B cell (primary cell): Measurements from ENCODE around the gene MESD. TPM values are rescaled to one million over a fixed set of nuclear protein-coding genes. Genes with fewer than 3 reads are reported as not detected.

Experiments used
- ATAC-seq: fragments of 200-7000 bp; cut with Tn5 transposase; one replicate; pipeline ENCODE4 v1.10.0; 2021; ENCODE audit warnings: low read depth, mild to moderate bottlenecking, moderate number of reproducible peaks, moderate library complexity
- CTCF ChIA-PET: fragments of 350-600 bp; sonication (Branson Sonifier 250); formaldehyde crosslinking; loops from one replicate; lab custom pipeline; 2021; ENCODE audit warnings: antibody characterized with exemption, inconsistent platforms; lab: Charles Lee
- POLR2A ChIA-PET: fragments of 350-600 bp; sonication (Branson Sonifier 250); formaldehyde crosslinking; loops from one replicate; lab custom pipeline; 2021; ENCODE audit warnings: antibody characterized with exemption; lab: Charles Lee
- DNase-seq: peaks from one replicate; pipeline ENCODE4 v3.0.0; 2013
- H2AFZ ChIP-seq: 2 replicates; pipeline ENCODE4 v1.6.1; 2012; ENCODE audit warnings: mild to moderate bottlenecking, low read depth, low read length; ENCODE audit not compliant: insufficient read depth, poor library complexity, severe bottlenecking
- H3K27ac ChIP-seq, 2 donors: 1 replicate in 1 of 2; 2 replicates in 1 of 2; pipeline ENCODE4 v1.5.1; 2012 to 2013; ENCODE audit warnings: low read length in 2 of 2, mild to moderate bottlenecking in 2 of 2, moderate library complexity in 1 of 2
- H3K27me3 ChIP-seq, 4 experiments: fragments of 200-600 bp in 1 of 4; sonication (generic) in 1 of 4; replicated peaks in 1 of 4; 1 replicate in 2 of 4; 2 replicates in 2 of 4; pipeline versions ENCODE4 v1.6.1 to v1.7.0; 2013 to 2016; ENCODE audit warnings: low read length in 3 of 4, mild to moderate bottlenecking in 2 of 4, mixed read lengths in 1 of 4, moderate library complexity in 1 of 4; ENCODE audit not compliant: insufficient read depth in 4 of 4, control insufficient read depth in 3 of 4; ENCODE audit errors: control extremely low read depth in 1 of 4
- H3K36me3 ChIP-seq, 2 experiments: replicated peaks in 1 of 2; 1 replicate in 1 of 2; 2 replicates in 1 of 2; pipeline versions ENCODE4 v1.6.1 to v1.7.1; 2013; ENCODE audit warnings: low read length in 1 of 2; ENCODE audit not compliant: insufficient read depth in 2 of 2, control insufficient read depth in 1 of 2; ENCODE audit errors: control extremely low read depth in 1 of 2, extremely low read depth in 1 of 2
- H3K4me1 ChIP-seq, 2 donors: fragments of 200-600 bp in 1 of 2; sonication (generic) in 1 of 2; 1 replicate in 1 of 2; 2 replicates in 1 of 2; pipeline versions ENCODE4 v1.5.1 to v1.6.1; 2013 to 2017; ENCODE audit warnings: low read length in 2 of 2; ENCODE audit not compliant: control insufficient read depth in 2 of 2, insufficient read depth in 2 of 2
- H3K4me2 ChIP-seq: replicated peaks from 2 replicates; pipeline ENCODE3; 2012; ENCODE audit warnings: mild to moderate bottlenecking, low read depth, low read length; ENCODE audit not compliant: poor library complexity, severe bottlenecking
- H3K4me3 ChIP-seq, 5 experiments: fragments of 200-600 bp in 1 of 5; sonication (generic) in 1 of 5; 1 replicate in 3 of 5; 2 replicates in 2 of 5; pipeline versions ENCODE4 v1.5.1 to v1.7.0; 2011 to 2016; ENCODE audit warnings: low read length in 4 of 5, mild to moderate bottlenecking in 4 of 5, low read depth in 2 of 5, control low read depth in 1 of 5, moderate library complexity in 1 of 5; ENCODE audit not compliant: insufficient read depth in 1 of 5; ENCODE audit errors: control extremely low read depth in 1 of 5, extremely low read depth in 1 of 5
- H3K79me2 ChIP-seq: fragments of 200-600 bp; sonication (generic); one replicate; pipeline ENCODE4 v1.6.0; 2016; ENCODE audit warnings: low read length; ENCODE audit not compliant: control insufficient read depth, insufficient read depth
- H3K9ac ChIP-seq: fragments of 200-600 bp; sonication (generic); 2 replicates; pipeline ENCODE4 v1.6.1; 2017; ENCODE audit warnings: mild to moderate bottlenecking, low read length, moderate library complexity
- H3K9me3 ChIP-seq, 3 donors: one replicate each; pipeline versions ENCODE4 v1.6.1 to v1.7.1; 2013; ENCODE audit warnings: low read length in 2 of 3; ENCODE audit not compliant: control insufficient read depth in 2 of 3, insufficient read depth in 1 of 3; ENCODE audit errors: control extremely low read depth in 1 of 3
- H4K20me1 ChIP-seq: 2 replicates; pipeline ENCODE4 v1.6.0; 2012; ENCODE audit warnings: mild to moderate bottlenecking, low read length; ENCODE audit not compliant: insufficient read depth, control insufficient read depth, poor library complexity, severe bottlenecking
- H3K27ac Mint-ChIP-seq: one replicate; pipeline ENCODE4 v1.8.0; 2021; ENCODE audit warnings: mixed read lengths
- H3K27me3 Mint-ChIP-seq: one replicate; pipeline ENCODE4 v1.8.0; 2021; ENCODE audit warnings: mixed read lengths
- H3K4me1 Mint-ChIP-seq: one replicate; pipeline ENCODE4 v1.8.0; 2021; ENCODE audit warnings: mixed read lengths
- H3K4me3 Mint-ChIP-seq: one replicate; pipeline ENCODE4 v1.8.0; 2021; ENCODE audit warnings: mixed read lengths
- H3K9me3 Mint-ChIP-seq: one replicate; pipeline ENCODE4 v1.8.0; 2022; ENCODE audit warnings: mixed read lengths; ENCODE audit not compliant: insufficient read depth
- CTCF ChIP-seq: fragments of 200-600 bp; IDR thresholded peaks from one replicate; pipeline ENCODE4 v1.8.0; 2022; ENCODE audit warnings: antibody characterized with exemption, mild to moderate bottlenecking
- EZH2 ChIP-seq: IDR thresholded peaks from 2 replicates; pipeline ENCODE4 v1.6.1; 2012; ENCODE audit warnings: borderline replicate concordance, low read depth, mild to moderate bottlenecking, moderate library complexity, low read length; ENCODE audit not compliant: insufficient read depth, poor library complexity, severe bottlenecking
- WGBS: methylation state at CpG from one replicate; pipeline ENCODE4 v1.1.5; 2013; ENCODE audit warnings: missing lambda C conversion rate; ENCODE audit not compliant: insufficient coverage; 5-methylcytosine and 5-hydroxymethylcytosine counted together
- intact Hi-C: fragments of 100-400 bp; cut with micrococcal nuclease; formaldehyde crosslinking; loops from one replicate; pipeline ENCODE4 v1.10.0; 2022
- polyA plus RNA-seq: library from polyadenylated mRNA; depleted of rRNA; stranded (reverse); fragments of >200 nt; gene quantifications from 2 replicates; pipeline ENCODE4 v1.2.3, GENCODE V29; 2012
- total RNA-seq, 2 donors: library from RNA; stranded (reverse); fragments of 120-200 nt in 1 of 2; gene quantifications; 1 replicate in 1 of 2; 2 replicates in 1 of 2; pipeline versions ENCODE4 v1.2.3 to v1.2.4, GENCODE V29; 2013 to 2022

The MESD gene
- total and polyA plus RNA-seq, 2 donors (not counting 1 experiment from before 2014, with no cell fraction given) = 7.9 to 35.3 TPM

- no peaks in the 10 kb centered on the region for H3K27me3 Mint-ChIP-seq
- Histone ChIP-seq H4K20me1 (no peaks in the 10 kb centered on the region), H3K27me3 (no peaks in the 10 kb centered on the region), H3K27ac (no peak overlapping the region), H3K36me3 (no peaks in the 10 kb centered on the region), H3K79me2 (no peaks in the 10 kb centered on the region), H2AFZ (no peak overlapping the region), H3K9ac (no peak overlapping the region), H3K9me3 (no peaks in the 10 kb centered on the region), H3K4me2 (no peak overlapping the region), H3K4me3 (no peak overlapping the region), H3K4me1 (no peaks in the 10 kb centered on the region)
- H3K27ac Mint-ChIP-seq = no peak overlapping the region
- intact Hi-C loops = no loop called here
- DNase-seq = no peak
- ChIA-PET POLR2A (interaction anchor here (0.6 kb wide), 1 partner anchor 13 kb away, joined by 6 read pairs; no protein-coding TSS in a partner anchor), CTCF (interaction anchor here (0.9 kb wide), 1 partner anchor 41 kb away, joined by 3 read pairs; no protein-coding TSS in a partner anchor)
- TF ChIP-seq CTCF = no peak
- TF ChIP-seq EZH2 = no peak
- no peak overlapping the region for H3K4me3 Mint-ChIP-seq
- no peaks in the 10 kb centered on the region for H3K9me3 Mint-ChIP-seq
- no peaks in the 10 kb centered on the region for H3K4me1 Mint-ChIP-seq
- ATAC-seq = no peak
- 100% methylated on average over 4 of the region's 5 CpGs for WGBS
These were observed 76.1 kb downstream of the MESD start for GRCh38 chr15:80913541-80913940.

- POLR2A ChIA-PET = interaction anchor here (0.6 kb wide), 1 partner anchor 12 kb away, joined by 6 read pairs; no protein-coding TSS in a partner anchor
- ATAC-seq = no peak
- CTCF ChIA-PET = interaction anchor here (0.9 kb wide), 1 partner anchor 40 kb away, joined by 3 read pairs; no protein-coding TSS in a partner anchor
These were observed 76.9 kb downstream of the MESD start for GRCh38 chr15:80912673-80913072.

More at GRCh38 chr15:80912673-80913072, 76.9 kb downstream of the MESD start:
- Mint-ChIP-seq H3K27me3 (no peaks in the 10 kb centered on the region), H3K27ac (no peak overlapping the region), H3K4me3 (no peak overlapping the region), H3K4me1 (no peaks in the 10 kb centered on the region), H3K9me3 (no peaks in the 10 kb centered on the region)
- no peaks in the 10 kb centered on the region for H3K36me3 ChIP-seq
- H3K79me2 ChIP-seq = no peaks in the 10 kb centered on the region
- no peak overlapping the region for H2AFZ ChIP-seq
- H3K27ac ChIP-seq = no peak overlapping the region
- H3K4me3 ChIP-seq = no peak overlapping the region
- DNase-seq = no peak
- WGBS = 83% methylated on average over 2 of the region's 6 CpGs
- intact Hi-C loops = no loop called here
- TF ChIP-seq CTCF (no peak), EZH2 (no peak)
- H3K9ac ChIP-seq = no peak overlapping the region
- no peaks in the 10 kb centered on the region for H3K9me3 ChIP-seq
- H3K27me3 ChIP-seq = no peaks in the 10 kb centered on the region
- H3K4me1 ChIP-seq = no peaks in the 10 kb centered on the region
- H3K4me2 ChIP-seq = no peak overlapping the region
- no peaks in the 10 kb centered on the region for H4K20me1 ChIP-seq
